Left colon (tissue), 2 donors: ENCODE data around the gene POLR1A. TPM values are rescaled to one million over a fixed set of nuclear protein-coding genes. Genes with fewer than 3 reads are reported as not detected.
"Not testable (repeated sequence)": the region's sequence is repeated elsewhere in the genome, so short reads cannot be mapped to it uniquely, and the experiment has no call there.

Experiments used
- ATAC-seq: fragments of 200-7000 bp; cut with Tn5 transposase; one replicate; pipeline ENCODE4 v1.9.1; 2020; ENCODE audit warnings: mild to moderate bottlenecking, moderate library complexity
- DNase-seq, 2 donors: peaks; one replicate each; pipeline ENCODE4 v3.0.0-alpha.2; 2020
- intact Hi-C, 2 donors: fragments of 100-400 bp; cut with DNase I in 1 of 2; cut with micrococcal nuclease in 1 of 2; formaldehyde crosslinking; loops; one replicate each; pipeline versions ENCODE4 v1.11.2 to v1.14.0; 2022; cut with DNase I, micrococcal nuclease
- total RNA-seq, 2 donors: library from RNA; stranded (reverse); fragmentation: NEBNext Ultra II Directional; extraction: Animal tissue kit (Norgen Biotek cat#: 25700); gene quantifications; one replicate each; pipeline ENCODE4 v1.2.1, GENCODE V29; 2021
- donor health status: DM: no; HTN: no; CAD: no.
- donor health status: DM: yes; HTN: yes; CAD: no.

POLR1A gene
- total RNA-seq, 2 donors from 2014 or later, result 18.4 to 29.9 TPM

DNA sequence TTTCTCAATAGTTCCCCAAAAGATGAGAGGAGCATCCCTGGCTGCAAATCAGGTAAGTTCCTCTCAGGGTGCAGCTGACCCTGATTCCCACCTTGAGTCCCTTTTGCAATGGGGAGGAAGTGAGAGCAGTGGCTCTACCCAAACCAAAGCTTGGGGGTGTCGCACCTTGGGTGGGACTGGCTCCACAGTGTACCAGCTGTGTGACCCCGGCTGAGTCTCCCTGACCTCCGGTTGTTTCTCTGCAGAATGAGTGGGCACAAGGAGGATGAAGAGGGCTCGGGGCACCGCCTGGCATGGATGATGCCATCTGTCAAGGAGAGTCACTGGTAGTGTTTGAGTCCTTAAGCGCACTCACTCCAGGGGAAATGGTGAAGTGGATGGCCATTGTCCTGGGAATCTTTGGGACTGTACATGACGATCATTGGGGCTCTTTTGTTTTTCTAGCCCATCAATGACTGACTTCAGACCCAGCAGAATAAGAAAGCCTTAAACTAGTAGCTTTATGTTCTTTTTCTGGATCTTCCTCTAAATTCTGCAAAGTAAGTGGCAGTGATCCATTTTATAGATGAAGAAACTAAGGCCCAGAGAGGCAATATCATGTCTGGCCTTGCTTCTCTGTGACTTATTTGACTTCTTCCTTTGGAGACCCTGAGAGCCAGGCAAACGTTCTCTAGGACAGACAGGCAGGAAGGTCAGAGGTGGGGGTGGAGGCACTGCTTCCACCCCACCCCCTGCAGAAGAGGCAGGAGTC lies 110.6 kb downstream of the POLR1A start:
- ATAC-seq (no peak), DNase-seq (no peak)
- intact Hi-C loops, result no loop called here

DNA sequence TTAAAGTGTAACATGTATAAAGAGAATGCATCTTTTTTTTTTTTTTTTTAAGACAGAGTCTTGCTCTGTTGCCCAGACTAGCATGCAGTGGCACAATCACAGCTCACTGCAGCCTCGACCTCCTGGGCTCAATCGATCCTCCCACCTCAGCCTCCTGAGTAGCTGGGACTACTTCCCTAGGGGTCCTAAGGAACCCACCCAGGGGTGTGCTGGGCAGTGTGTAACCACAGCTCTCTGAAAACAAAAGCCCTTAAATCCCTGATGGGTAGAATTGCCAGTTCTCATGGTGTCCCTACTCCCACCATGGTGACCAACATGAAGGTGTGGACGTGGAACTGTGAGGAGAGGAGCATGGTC lies 111.3 kb downstream of the POLR1A start:
- ATAC-seq, result no peak
- intact Hi-C loops, result no loop called here
- no peak for DNase-seq

DNA sequence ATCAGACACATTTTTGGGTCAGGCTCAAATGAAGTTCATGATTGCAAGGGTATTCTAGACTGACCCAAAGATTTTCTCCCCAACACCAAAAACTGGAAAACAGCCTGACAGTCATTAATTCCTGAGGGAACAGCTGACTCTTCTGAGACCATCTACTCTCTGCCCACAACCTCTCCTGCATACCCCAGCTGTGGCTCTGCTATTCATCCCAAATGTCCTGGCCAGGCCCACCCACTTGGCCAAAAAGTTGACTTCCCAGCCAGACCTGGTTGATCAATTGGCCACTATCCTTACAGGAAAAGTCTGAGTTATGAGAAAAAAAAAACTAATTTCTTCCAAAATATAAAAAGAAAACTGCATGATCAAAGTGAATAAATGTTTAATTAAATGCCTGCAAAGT lies 113.1 kb downstream of the POLR1A start:
- no peak for DNase-seq
- intact Hi-C loops, result no loop called here
- ATAC-seq, result no peak

DNA sequence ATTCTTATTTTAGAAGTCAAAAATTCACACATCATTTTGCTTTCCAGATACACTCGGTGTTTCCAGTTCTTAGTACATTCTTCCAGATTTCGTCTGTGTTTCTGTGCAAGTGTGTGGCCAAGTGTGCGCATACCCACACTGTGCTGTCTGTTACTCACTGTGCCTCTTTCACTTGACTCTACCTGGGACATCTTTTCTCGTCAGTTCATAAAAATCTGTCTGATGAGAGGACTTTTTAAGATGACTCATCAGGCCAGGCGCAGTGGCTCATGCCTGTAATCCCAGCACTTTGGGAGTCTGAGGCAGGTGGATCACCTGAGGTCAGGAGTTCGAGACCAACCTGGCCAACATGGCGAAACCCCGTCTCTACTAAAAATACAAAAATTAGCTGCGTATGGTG lies 113.6 kb downstream of the POLR1A start:
- ATAC-seq, DNase-seq, intact Hi-C loops: not testable (repeated sequence)

DNA sequence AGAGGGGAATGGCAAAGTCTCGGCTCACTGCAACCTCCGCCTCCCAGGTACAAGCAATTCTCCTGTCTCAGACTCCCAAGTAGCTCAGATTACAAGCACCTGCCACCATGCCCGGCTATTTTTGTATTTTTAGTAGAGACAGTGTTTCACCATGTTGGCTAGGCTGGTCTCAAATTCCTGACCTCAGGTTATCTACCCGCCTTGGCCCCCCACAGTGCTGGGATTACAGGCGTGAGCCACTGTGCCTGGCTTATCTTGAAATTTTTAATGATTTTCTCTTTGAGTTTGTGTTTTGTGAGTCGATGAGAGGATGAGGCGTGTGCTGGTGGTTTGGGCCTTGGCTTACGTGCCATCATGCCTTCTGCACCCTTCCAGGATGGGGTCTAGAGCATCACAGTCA lies 115.6 kb downstream of the POLR1A start:
- DNase-seq (no peak), ATAC-seq (no peak)
- intact Hi-C loops, result no loop called here

DNA sequence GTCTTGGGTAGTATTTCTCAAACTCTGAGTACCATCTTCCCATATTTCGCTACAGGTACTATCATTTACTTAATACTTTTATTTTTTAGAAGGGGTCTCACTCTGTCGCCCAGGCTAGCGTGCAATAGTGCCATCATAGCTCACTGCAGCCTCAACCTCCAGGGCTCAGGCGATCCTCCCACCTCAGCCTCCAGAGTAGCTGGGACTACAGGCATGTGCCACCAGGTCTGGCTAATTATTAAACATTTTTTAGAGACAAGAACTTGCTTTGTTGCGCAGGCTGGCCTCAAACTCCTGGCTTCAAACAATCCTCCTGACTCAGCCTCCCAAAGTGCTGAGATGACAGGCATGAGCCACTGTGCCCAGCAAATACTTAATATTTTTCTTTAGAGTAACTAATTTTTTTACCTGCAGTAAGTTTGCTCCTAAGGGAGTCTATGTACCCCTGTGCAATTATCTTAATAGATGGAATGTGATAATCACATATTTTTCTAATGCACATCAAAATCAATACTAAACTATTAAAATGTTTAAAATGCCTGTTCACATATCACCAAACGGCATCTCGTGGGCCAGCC lies 116.3 kb downstream of the POLR1A start:
- intact Hi-C loops, result no loop called here
- ATAC-seq (no peak), DNase-seq (no peak)

DNA sequence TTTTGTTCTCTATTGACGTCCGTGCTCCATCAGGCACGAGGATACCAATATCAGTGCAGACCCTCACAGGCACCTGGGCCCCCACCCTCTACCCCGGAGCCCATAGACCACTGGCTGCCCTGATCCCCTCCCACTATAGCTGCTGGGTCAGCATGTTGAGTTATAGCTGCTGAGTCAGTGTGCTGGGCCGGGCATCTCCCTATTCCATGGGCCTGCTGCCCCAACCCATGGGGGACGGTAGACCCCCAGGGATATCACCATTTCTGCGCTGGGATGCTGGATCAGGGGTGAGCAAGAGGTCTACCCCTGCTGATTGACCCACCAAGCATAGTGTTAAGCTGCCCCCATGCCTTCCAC lies 116.8 kb downstream of the POLR1A start:
- ATAC-seq (no peak), DNase-seq (no peak)
- intact Hi-C loops, result no loop called here

DNA sequence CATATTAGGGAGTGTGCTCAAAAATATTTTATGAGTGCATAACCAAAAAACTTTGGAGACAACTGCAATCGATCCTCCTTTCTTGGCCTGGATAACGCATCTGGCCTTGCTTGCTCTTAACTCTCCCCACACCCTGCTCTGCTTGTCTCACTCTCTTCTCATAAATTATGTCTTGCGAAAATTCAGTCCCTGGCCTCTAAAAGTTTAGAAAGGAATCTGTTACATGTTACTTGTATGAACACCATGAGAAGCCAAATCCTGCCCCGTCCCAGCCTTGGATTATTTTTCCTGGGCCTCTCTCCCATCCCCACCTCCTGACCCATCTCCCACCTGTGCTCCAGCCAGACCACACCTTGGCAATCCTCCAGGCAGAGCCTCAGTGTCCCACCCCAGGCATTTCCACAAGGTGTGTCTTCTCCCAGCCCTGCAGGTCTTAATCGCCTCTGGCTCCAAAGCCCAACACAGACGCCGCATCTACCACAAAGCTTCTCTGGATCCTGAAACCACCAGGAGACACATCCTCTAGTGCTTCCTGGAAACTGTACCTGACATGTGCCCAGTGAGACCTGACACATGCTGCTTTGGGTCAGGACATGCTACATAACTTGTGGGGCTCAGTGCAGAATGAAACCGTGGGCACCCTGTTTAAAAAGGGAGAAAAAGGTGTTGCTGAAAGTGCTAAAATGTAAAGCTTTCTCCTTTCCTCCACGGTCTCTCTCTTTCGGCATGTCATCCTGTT lies 117.3 kb downstream of the POLR1A start:
- intact Hi-C loops, result no loop called here
- no peak for ATAC-seq
- no peak for DNase-seq

DNA sequence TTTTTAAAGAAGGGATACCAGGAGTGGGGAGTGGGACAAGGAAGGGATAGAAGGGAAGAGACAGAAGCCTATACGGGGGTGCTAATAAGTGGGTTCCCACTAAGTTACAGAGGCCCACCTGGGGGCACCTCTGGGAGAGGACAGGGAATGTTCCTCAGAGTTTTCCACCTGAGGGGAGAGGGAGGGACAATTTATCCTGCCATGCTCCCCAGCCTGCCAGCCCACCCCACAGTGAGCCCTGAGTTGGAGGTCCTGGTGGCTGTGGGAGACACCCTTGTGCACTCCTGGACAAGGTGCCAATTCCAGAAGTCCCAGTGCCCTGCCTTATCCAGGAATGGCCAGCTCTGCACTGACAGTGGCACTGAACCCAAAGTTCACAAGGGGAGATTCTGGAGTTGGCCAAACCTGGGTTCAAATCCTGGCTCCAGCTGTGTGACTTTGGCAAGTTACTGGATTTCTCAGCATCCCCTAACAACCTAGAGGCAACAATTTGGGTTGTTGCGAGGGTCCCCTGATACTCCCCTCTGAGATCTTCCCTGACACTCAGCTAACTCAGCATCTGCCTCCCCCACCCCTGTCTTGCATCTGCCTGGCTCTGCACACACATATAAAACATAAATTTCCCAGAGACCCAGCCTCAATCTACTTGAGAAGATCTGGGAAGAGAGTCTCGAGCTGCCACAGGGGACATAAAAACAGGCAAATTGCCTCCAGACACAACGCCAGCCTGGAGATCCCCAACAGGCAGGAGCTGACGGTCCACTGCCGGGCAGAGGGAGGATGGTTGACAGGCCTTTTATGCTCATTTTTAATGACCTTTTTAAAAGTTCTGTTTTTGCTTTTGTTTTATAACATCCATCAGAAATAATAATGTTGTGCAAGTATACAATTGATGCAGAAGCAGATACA lies 118.2 kb downstream of the POLR1A start:
- intact Hi-C loops, result no loop called here
- ATAC-seq (no peak), DNase-seq (no peak)

DNA sequence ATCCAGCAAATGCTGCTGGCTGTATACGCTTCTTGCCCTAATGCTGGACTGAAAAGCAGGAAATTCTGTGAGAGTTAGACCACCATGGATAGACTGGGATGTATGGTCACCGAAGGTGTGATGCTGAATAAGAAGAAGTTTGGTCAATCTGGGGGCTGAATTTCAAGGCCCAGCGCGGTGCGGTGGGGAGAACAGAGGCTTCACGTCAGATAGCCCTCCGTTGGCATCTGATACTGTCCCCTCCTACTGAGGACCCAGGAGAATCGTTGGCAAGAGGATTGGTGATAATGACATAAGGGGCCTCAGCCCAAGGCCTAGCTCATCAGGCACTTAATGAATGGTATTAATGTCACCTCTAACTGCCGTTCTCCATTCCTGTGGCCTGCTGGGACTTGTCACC lies 119.6 kb downstream of the POLR1A start:
- ATAC-seq, result no peak
- intact Hi-C loops, result no loop called here
- DNase-seq, result no peak

DNA sequence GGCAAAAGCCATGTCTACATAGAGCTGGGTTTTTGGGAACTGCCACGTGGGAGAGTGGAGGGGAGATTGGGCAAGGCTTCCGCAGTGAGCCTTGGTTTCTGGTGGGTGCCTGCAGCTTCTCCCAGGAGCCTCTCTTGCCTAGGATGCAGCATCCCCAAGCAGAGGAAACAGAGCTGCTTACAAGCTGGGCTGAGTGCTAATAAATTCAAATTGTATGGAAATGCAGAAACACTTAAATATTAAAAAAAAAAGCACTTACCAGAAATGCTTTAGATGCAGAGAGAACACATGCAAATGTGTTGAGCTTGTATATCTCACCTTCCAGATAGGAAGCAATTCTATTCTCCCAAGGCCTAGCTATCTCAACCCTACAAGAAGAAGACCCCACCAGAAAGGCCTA lies 120.9 kb downstream of the POLR1A start:
- intact Hi-C loops, result no loop called here
- no peak for ATAC-seq
- no peak for DNase-seq

DNA sequence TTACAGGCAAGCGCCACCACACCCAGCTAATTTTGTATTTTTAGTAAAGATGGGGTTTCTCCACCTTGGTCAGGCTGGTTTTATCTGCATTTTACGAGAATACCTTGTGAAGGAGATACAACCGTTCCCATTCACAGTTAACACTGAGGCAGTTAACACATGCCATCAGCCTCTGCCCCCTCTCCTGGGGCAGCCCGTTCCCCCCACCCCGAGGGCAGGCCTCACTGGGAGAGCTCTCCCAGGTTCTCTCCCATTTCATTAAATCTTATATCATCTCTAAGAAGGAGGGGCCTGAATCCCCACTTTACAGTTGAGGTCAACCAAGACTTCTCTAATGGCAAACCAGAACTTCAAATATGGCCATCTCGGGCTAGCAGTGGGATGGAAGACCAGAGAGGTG lies 121.9 kb downstream of the POLR1A start:
- intact Hi-C loops, result no loop called here
- no peak for DNase-seq

DNA sequence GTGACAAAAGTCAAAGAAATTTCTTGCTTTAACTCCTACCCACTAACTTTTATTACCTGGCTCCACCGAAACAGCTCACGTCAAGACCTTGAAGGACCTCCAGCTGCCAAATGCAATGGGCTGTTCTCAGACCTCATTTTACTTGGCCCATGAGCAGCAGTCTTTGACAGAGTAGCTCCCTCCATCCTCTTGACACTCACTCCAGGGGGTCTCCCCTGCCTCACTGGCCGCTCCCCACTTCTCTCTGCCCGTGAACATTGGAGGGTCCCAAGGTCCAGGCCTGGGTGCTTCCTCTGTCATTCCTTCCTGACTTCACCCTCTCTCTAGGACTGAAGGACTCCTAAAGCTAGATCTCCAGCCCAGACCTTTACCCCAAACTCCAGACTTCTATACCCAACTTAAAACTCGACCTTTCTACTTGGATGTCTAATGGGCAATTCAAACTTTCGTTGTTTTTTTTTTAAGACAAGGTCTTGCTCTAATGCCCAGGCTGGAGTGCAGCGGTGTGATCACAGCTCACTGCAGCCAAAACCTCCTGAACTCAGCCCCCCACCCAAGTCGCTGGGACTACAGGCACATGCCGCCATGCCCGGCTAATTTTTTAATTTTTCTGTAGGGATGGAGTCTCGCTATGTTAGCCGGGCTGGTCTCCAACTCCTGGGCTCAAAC lies 124.0 kb downstream of the POLR1A start:
- no peak for DNase-seq
- ATAC-seq, result no peak
- intact Hi-C loops, result no loop called here

More for the DNA sequence above, 121.9 kb downstream of the POLR1A start:
- no peak for ATAC-seq

DNA sequence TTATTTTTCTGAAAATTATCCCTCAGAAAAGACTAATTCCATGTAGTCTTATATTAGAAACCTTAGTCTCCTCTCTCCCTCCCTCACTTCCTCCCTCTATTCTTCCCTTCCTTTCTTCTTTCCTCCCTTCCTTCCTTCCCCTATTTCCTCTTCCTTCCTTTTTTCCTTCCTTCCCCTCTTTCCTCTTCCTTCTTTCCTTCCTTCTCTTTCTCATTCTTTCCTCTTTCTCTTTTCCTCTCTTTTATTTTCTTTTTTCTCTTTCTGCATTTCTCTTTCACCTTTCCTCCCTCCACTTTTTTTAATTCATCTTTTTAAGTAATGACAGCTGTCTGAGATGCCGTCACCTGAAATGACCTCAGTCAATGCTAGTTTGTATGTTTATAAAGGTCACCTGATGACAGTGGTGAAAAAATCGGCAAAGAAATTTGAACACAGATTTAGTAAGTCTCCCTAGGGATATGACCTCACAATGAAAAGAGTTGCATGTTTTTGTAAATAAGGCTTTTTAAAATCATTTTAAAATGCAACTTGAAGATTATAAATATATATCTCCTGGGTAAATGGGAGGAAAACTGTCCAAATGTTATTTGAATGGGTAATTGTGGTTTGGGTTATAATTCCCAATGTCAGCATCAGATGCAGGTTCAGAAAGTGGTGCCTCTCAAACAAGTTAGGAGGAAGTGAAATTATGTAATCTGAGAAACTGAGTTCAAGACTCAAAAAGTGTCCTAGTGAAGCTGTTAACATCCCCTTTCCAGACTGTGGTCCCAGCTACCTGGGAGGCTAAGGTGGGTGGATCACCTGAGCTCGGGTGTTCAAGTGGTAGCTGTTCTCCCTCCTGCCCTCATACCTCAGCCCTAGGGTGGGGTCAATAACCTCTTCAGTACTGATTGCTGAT lies 126.6 kb downstream of the POLR1A start:
- intact Hi-C loops, result no loop called here
- DNase-seq (no peak), ATAC-seq (no peak)

DNA sequence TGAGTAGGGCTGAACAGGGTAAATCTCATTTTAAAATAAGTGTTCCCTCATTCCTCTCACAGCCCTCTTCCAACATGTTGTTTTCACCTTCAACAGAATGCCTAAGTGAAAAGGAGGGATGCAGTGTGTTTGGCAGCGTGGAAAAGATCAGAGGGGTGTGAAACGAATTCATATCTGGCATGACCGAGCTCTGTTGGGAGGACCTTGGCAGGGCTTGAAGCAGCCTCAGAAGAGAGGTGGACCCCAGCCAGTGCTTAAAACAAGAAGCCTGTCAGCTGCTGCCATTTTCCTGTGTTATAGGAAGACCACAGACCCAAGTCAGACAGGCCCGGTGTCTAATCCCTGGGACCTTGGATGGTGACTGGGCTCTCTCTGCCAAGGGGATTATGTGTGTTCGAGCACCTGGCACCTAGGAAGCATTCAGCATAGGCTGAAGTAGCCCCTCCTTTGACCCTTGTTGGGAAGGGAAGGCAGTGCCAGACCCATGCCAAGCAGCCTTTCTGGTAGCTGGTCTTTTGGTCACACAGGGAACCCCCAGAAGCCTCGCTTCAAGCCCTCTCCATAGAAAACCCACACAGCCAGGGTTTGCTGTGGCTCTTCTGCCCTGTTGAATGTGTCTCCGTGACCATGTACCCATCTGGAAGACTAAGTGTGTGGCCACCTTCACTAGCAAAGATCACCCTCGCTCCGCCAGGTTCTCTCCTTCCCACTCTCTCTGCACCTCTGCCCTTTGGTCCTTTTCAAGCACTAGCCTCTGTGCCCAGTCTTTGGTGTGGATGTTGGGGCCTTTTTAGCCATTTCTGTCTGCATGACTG lies 129.4 kb downstream of the POLR1A start:
- no peak for ATAC-seq
- intact Hi-C loops, result no loop called here
- no peak for DNase-seq

DNA sequence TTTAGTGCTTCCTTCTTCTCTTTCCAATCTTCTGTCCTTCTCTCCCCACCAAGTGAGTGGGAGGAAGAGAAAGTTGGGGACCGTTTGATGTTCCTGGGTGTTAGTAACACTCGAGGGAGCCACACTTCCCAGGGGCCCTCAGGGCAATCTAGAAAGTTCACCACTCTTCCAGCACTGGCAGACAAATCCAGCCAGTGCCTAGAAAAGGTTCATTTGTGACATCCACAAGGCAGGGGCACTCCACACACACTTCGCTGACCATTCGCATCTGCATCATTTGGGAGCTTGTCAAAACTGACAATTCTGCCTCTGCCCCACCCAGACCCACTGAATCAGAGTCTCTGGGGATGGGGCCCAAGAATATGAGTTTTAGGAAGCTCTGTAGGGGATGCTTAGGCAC lies 130.1 kb downstream of the POLR1A start:
- no peak for ATAC-seq
- intact Hi-C loops, result no loop called here
- DNase-seq, result no peak

DNA sequence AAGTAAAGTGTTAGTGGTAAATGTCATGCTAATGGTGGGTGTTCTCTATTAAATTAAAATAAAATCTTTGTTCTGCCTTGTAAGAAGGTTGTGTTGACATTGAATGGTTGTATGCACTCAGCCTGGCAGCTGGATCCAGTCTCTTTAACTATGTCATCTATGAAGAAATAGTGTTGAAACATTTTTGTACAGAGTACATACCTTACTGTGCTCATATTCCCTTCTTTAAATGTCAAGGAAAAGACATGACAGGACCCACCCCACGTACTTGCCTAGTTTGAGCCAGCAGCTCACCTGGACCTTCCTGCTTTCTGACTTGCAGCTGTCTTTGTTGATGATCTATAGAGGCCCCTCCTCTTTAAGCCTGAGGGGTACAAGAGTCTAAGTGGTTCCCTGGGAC lies 131.3 kb downstream of the POLR1A start:
- ATAC-seq, result no peak
- intact Hi-C loops, result no loop called here

More for the DNA sequence above, 131.3 kb downstream of the POLR1A start:
- no peak for DNase-seq
